SU-DHL-6 (cell line): Measurements from ENCODE around the gene MYL12B.
A peak's percentile ranks its signal among the peaks of the same experiment; 100 is the strongest.

ENCODE experiments used
- CTCF ChIP-seq: fragments of 200-600 bp; sonication (generic); IDR thresholded peaks from one replicate; pipeline ENCODE4 v1.5.1; 2017; ENCODE audit warnings: antibody characterized with exemption, mild to moderate bottlenecking, low read length, moderate library complexity; ENCODE audit not compliant: insufficient read depth, poor library complexity, severe bottlenecking
- EZH2phosphoT487 ChIP-seq: fragments of 200-600 bp; sonication (generic), shearing (Covaris generic); conservative IDR thresholded peaks from 2 replicates; pipeline ENCODE4 v1.6.1; 2018; ENCODE audit warnings: mild to moderate bottlenecking, antibody characterized with exemption, low read length, moderate library complexity, mixed read lengths

DNA sequence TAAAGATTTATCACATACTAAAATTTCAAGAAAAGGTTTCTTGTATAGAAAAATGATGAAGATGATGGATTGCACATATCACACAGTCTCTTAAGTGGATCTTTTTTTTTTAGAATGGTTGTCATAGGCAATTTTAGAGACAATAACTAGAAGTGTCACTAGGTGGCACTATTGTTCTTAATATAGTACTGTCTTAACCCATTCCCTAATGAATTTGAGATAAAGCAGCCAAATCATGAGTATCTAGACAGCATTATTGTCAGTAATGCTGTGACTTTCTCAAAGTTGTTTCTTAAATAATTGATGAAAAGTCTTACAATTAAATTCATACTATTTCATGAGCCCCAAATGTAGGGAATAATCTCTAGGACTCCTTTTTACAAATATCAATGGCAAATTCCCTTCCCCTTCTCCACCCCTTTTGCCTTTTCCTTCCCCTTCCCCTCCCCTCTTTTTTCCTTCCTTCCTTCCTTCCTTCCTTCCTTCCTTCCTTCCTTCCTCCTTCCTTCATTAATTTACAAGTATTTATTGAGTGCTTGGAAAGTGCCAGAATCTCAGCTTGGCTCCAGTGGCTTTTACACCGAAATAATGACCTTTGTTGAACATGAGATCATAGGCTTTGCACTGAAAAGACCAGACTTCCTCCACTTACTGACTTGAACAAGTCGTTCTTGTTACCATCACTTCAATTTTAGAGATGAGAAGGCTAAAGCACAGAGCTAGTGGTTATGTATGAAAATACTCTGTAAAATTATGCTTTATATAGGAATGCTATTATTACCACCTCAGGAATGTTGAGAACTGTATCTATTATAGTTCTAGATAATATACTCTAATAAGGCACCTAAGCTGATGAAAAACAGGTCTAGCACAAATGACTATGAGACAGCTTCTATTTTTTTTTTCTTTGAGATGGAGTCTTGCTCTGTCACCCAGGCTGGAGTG lies 19.8 kb downstream of the MYL12B start:
- TF ChIP-seq CTCF = peak; percentile 44
- no peak for TF ChIP-seq EZH2phosphoT487
